K562 (cell line): ENCODE results near the gene ASF1B. TPM values are rescaled to one million over a fixed set of nuclear protein-coding genes. Genes with fewer than 3 reads are reported as not detected.
A peak's percentile ranks its signal among the peaks of the same experiment; 100 is the strongest.

Experiments
- BCOR ChIP-seq: fragments of 450-650 bp; IDR thresholded peaks from 2 replicates; pipeline ENCODE4 v1.6.1; 2016
- BMI1 ChIP-seq: fragments of 150-350 bp; IDR thresholded peaks from 2 replicates; pipeline ENCODE4 v1.6.1; 2014; ENCODE audit warnings: low read length
- E2F6 ChIP-seq, 2 experiments: IDR thresholded peaks; 2 replicates each; pipeline ENCODE4 v1.6.1; 2011; ENCODE audit warnings: borderline replicate concordance in 1 of 2, control low read depth in 1 of 2, low read depth in 1 of 2, low read length in 1 of 2, mild to moderate bottlenecking in 1 of 2, mixed read lengths in 1 of 2, moderate library complexity in 1 of 2; ENCODE audit not compliant: insufficient read depth in 1 of 2, insufficient read length in 1 of 2, poor library complexity in 1 of 2, severe bottlenecking in 1 of 2; ENCODE audit errors: extremely low read depth in 1 of 2
- HDAC1 ChIP-seq, 2 experiments: fragments of 450-650 bp; IDR thresholded peaks; 2 replicates each; pipeline ENCODE4 v1.6.1; 2016 to 2017; ENCODE audit warnings: inconsistent platforms in 1 of 2, mild to moderate bottlenecking in 1 of 2, moderate library complexity in 1 of 2
- PCBP1 ChIP-seq: fragments of 200-400 bp; formaldehyde crosslinking; IDR thresholded peaks from 2 replicates; pipeline ENCODE4 v1.6.1; 2018; ENCODE audit warnings: mild to moderate bottlenecking, low read depth, low read length; ENCODE audit not compliant: poor library complexity, severe bottlenecking
- PHF8 ChIP-seq: fragments of 200-600 bp; sonication (generic); IDR thresholded peaks from 2 replicates; pipeline ENCODE4 v1.6.1; 2012; ENCODE audit warnings: mixed run types, mild to moderate bottlenecking, inconsistent platforms, low read length, moderate library complexity, borderline replicate concordance
- POLR2AphosphoS2 ChIP-seq: IDR thresholded peaks from 2 replicates; pipeline ENCODE4 v1.6.1; 2012; ENCODE audit warnings: low read length, improper control_type of control experiment
- POLR2G ChIP-seq: fragments of 200-400 bp; formaldehyde crosslinking; IDR thresholded peaks from 2 replicates; pipeline ENCODE4 v1.6.1; 2017; ENCODE audit warnings: low read depth, mild to moderate bottlenecking, antibody characterized with exemption, low read length, moderate library complexity
- PREB ChIP-seq: sonication (generic); formaldehyde crosslinking; IDR thresholded peaks from 2 replicates; pipeline ENCODE4 v1.8.1; 2023; ENCODE audit warnings: mild to moderate bottlenecking, missing genetic modification reagents
- RBM25 ChIP-seq: fragments of 200-400 bp; formaldehyde crosslinking; IDR thresholded peaks from 2 replicates; pipeline ENCODE4 v1.6.1; 2018; ENCODE audit warnings: low read length, low read depth, moderate library complexity; ENCODE audit not compliant: severe bottlenecking
- REST ChIP-seq, 2 experiments: fragments of 450-650 bp; formaldehyde crosslinking in 1 of 2; IDR thresholded peaks; 2 replicates each; pipeline versions ENCODE4 v1.4.0 to v1.6.1; 2014 to 2020; ENCODE audit warnings: mild to moderate bottlenecking in 2 of 2, borderline replicate concordance in 1 of 2, low read depth in 1 of 2
- ZBTB7A ChIP-seq: IDR thresholded peaks from 2 replicates; pipeline ENCODE4 v1.6.1; 2011; ENCODE audit warnings: low read depth, mild to moderate bottlenecking, low read length, moderate library complexity, borderline replicate concordance; ENCODE audit not compliant: control insufficient read depth
- ZNF24 ChIP-seq: fragments of 450-650 bp; IDR thresholded peaks from 2 replicates; pipeline ENCODE4 v1.6.1; 2016
- ZNF586 ChIP-seq: fragments of 450-650 bp; formaldehyde crosslinking; conservative IDR thresholded peaks from 2 replicates; pipeline ENCODE4 v1.4.0; 2020; ENCODE audit warnings: mild to moderate bottlenecking, moderate library complexity
- polyA plus RNA-seq, 8 experiments: library from polyadenylated mRNA; depleted of rRNA in 4 of 8; stranded (reverse) in 5 of 8; unstranded in 3 of 8; fragments of >200 nt; fragmentation: Nextera tagmentation in 2 of 8; fragmentation: Illumina TruSeq in 1 of 8; extraction: Ambion mirVana in 2 of 8; extraction: Trizol in 1 of 8; gene quantifications; 2 replicates each; pipeline versions ENCODE4 v1.2.1 to v1.2.3, GENCODE V29; 2011 to 2014; ENCODE audit warnings: inconsistent platforms in 1 of 8, missing spikeins in 1 of 8
- total RNA-seq, 7 experiments: library from RNA; depleted of rRNA in 6 of 7; stranded (reverse); fragments of >200 nt in 6 of 7; fragmentation: Illumina TruSeq in 2 of 7; extraction: Trizol in 2 of 7; gene quantifications; 2 replicates each; pipeline versions ENCODE4 v1.2.1 to v1.2.3, GENCODE V29; 2011 to 2021; ENCODE audit warnings: low replicate concordance in 1 of 7

The ASF1B gene
- total and polyA plus RNA-seq, 9 of the 15 experiments (the other 6 are each of a cell fraction or from before 2014, with no cell fraction given) = 6.0 to 69.4 (median 53.3) TPM

GRCh38 chr19:14081797-14082674, 54.4 kb downstream of the ASF1B start (continued):
- peak; percentile 13; the same call in 1 of the 2 replicates for TF ChIP-seq REST (IDR thresholded peaks at IDR 0.05; ENCODE audit: borderline replicate concordance)
- TF ChIP-seq REST (CRISPR knock-in tag; IDR thresholded peaks at IDR 0.05; ENCODE audit: low read depth) = no peak
- peak; percentile 39 for TF ChIP-seq PCBP1
- TF ChIP-seq BCOR = peak; percentile 44; the same call in 1 of the 2 replicates
- TF ChIP-seq HDAC1 (IDR thresholded peaks at IDR 0.05) = peak in 1 of 2 experiments; percentile 18; a peak in 1 of 4 replicates
- peak in 1 of 2 experiments; percentile 20 for TF ChIP-seq E2F6 (IDR thresholded peaks at IDR 0.05; ENCODE audit: borderline replicate concordance in 1 of 2, extremely low read depth in 1 of 2, insufficient read depth in 1 of 2, insufficient read length in 1 of 2, low read depth in 1 of 2, low read length in 1 of 2, poor library complexity in 1 of 2, severe bottlenecking in 1 of 2)
- TF ChIP-seq ZNF24 = no peak
- TF ChIP-seq BMI1 = no peak
- TF ChIP-seq RBM25 = peak; percentile 55
- 0 out of 2 replicates have a peak, but pooled peaks have one; percentile 7 for TF ChIP-seq PREB
- TF ChIP-seq POLR2AphosphoS2 = no peak
- peak; percentile 74 for TF ChIP-seq POLR2G
- peak; percentile 33; the same call in 1 of the 2 replicates for TF ChIP-seq ZBTB7A
- no peak for TF ChIP-seq ZNF586
- TF ChIP-seq PHF8 = peak; percentile 16; the same call in 1 of the 2 replicates
